Lower lobe of right lung (tissue), 2 donors: ENCODE measurements around the gene TANGO2. TPM values are rescaled to one million over a fixed set of nuclear protein-coding genes. Genes with fewer than 3 reads are reported as not detected.

Experiments used
- ATAC-seq, 2 donors: fragments of 200-7000 bp; cut with Tn5 transposase; one replicate each; pipeline ENCODE4 v1.9.1; 2020 to 2022; ENCODE audit warnings: mild to moderate bottlenecking in 2 of 2, moderate library complexity in 2 of 2
- DNase-seq: peaks from one replicate; pipeline ENCODE4 v3.0.0-alpha.2; 2020
- H3K27ac ChIP-seq: fragments of 200-600 bp; one replicate; pipeline ENCODE4 v1.8.0; 2022
- H3K27me3 ChIP-seq: fragments of 200-600 bp; one replicate; pipeline ENCODE4 v1.8.0; 2022; ENCODE audit warnings: low read depth
- H3K36me3 ChIP-seq: fragments of 200-600 bp; one replicate; pipeline ENCODE4 v1.8.0; 2022; ENCODE audit warnings: mild to moderate bottlenecking
- H3K4me1 ChIP-seq: fragments of 200-600 bp; one replicate; pipeline ENCODE4 v1.8.0; 2022
- H3K4me3 ChIP-seq: fragments of 200-600 bp; one replicate; pipeline ENCODE4 v1.8.0; 2022; ENCODE audit warnings: mild to moderate bottlenecking
- H3K9me3 ChIP-seq: fragments of 200-600 bp; one replicate; pipeline ENCODE4 v1.8.0; 2022
- CTCF ChIP-seq: fragments of 200-600 bp; IDR thresholded peaks from one replicate; pipeline ENCODE4 v1.8.0; 2022; ENCODE audit warnings: antibody characterized with exemption, mild to moderate bottlenecking
- intact Hi-C: fragments of 100-400 bp; cut with DNase I; formaldehyde crosslinking; loops from one replicate; pipeline ENCODE4 v1.11.0; 2022
- total RNA-seq: library from RNA; stranded (reverse); fragmentation: NEBNext Ultra II Directional; extraction: Animal tissue kit (Norgen Biotek cat#: 25700); gene quantifications from one replicate; pipeline ENCODE4 v1.2.1, GENCODE V29; 2021
- donor health status: DM: no; HTN: yes; CAD: no; lungs with severe emphysema.

The TANGO2 gene
- total RNA-seq, 1 donor from 2014 or later: 45.1 TPM

GRCh38 chr22:20018001-20018400, 2.9 kb upstream of the TANGO2 start:
- ATAC-seq (no peak), DNase-seq (no peak)
- no peaks in the 10 kb centered on the region for H3K9me3 ChIP-seq
- intact Hi-C loops: no loop called here
- no peak for TF ChIP-seq CTCF
- H3K36me3 ChIP-seq: no peaks in the 10 kb centered on the region
- no peaks in the 10 kb centered on the region for H3K27me3 ChIP-seq
- H3K4me3 ChIP-seq: no peak overlapping the region
- H3K4me1 ChIP-seq: peaks cover 53% of the 10 kb centered on the region
- no peak overlapping the region for H3K27ac ChIP-seq

GRCh38 chr22:20019661-20020532, 1.0 kb upstream of the TANGO2 start:
- ATAC-seq: no peak
- intact Hi-C loops: no loop called here
- H3K36me3 ChIP-seq: peaks cover 9% of the 10 kb centered on the region
- TF ChIP-seq CTCF: no peak
- no peaks in the 10 kb centered on the region for H3K27me3 ChIP-seq
- peak overlapping the region; percentile 96 for H3K27ac ChIP-seq
- no peaks in the 10 kb centered on the region for H3K9me3 ChIP-seq
- no peak for DNase-seq
- peaks cover 48% of the 10 kb centered on the region for H3K4me1 ChIP-seq
- H3K4me3 ChIP-seq: peak overlapping the region; percentile 99

- TF ChIP-seq CTCF: no peak
- H3K9me3 ChIP-seq: no peaks in the 10 kb centered on the region
- peak overlapping the region; percentile 96 for H3K27ac ChIP-seq
- no peaks in the 10 kb centered on the region for H3K27me3 ChIP-seq
- intact Hi-C loops: no loop called here
- H3K4me3 ChIP-seq: peak overlapping the region; percentile 99
- H3K36me3 ChIP-seq: peaks cover 10% of the 10 kb centered on the region
- peaks cover 36% of the 10 kb centered on the region for H3K4me1 ChIP-seq
- ATAC-seq (peak; percentile 69 to 75), DNase-seq (peak; percentile 85)
Measured at GRCh38 chr22:20021196-20022181, 579 bp downstream of the TANGO2 start.

- Histone ChIP-seq H3K4me3 (peak overlapping the region; percentile 99), H3K9me3 (no peaks in the 10 kb centered on the region), H3K36me3 (peaks cover 15% of the 10 kb centered on the region), H3K27me3 (no peaks in the 10 kb centered on the region), H3K27ac (peak overlapping the region; percentile 96), H3K4me1 (peaks cover 33% of the 10 kb centered on the region)
- ATAC-seq (no peak), DNase-seq (no peak)
- TF ChIP-seq CTCF: no peak
- intact Hi-C loops: no loop called here
Measured at GRCh38 chr22:20022231-20022977, 1.5 kb downstream of the TANGO2 start.
